Measurements from ENCODE around the gene TBCE.

DNA sequence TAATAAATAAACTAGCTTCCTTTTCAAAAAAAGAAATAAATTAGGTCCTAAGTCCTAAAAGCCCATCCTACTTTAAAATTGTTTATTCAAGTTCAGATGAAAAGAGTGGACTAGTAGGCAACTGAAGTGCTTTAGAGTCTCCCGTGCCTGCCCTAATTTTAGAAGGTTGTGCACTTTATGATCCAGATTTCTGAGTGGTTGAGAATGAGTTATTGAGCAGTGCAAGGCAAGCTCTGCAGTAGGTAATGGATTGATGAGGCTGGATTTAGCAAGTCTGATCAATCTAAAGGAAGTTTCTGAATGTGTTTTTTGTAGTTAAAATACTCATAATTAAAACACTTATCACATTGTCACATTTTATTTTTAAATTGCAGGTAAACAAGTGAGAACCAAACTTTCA lies 25.9 kb upstream of the TBCE start:
- TF ChIP-seq EZH2phosphoT487 (IDR thresholded peaks at IDR 0.05; ENCODE audit: borderline replicate concordance, low read depth, low read length): no peak
- TF ChIP-seq, protein P1, sequence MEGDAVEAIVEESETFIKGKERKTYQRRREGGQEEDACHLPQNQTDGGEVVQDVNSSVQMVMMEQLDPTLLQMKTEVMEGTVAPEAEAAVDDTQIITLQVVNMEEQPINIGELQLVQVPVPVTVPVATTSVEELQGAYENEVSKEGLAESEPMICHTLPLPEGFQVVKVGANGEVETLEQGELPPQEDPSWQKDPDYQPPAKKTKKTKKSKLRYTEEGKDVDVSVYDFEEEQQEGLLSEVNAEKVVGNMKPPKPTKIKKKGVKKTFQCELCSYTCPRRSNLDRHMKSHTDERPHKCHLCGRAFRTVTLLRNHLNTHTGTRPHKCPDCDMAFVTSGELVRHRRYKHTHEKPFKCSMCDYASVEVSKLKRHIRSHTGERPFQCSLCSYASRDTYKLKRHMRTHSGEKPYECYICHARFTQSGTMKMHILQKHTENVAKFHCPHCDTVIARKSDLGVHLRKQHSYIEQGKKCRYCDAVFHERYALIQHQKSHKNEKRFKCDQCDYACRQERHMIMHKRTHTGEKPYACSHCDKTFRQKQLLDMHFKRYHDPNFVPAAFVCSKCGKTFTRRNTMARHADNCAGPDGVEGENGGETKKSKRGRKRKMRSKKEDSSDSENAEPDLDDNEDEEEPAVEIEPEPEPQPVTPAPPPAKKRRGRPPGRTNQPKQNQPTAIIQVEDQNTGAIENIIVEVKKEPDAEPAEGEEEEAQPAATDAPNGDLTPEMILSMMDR (conservative IDR thresholded peaks at IDR 0.05; ENCODE audit: low read length): no peak

Measured in OCI-LY7 (cell line).